Superior temporal gyrus (tissue), 1 donor: ENCODE results near the gene POTEM.
"Not testable (repeated sequence)": the region's sequence is repeated elsewhere in the genome, so short reads cannot be mapped to it uniquely, and the experiment has no call there.

Source experiments
- DNase-seq: peaks from one replicate; pipeline ENCODE4 v3.0.0-alpha.2; 2016; ENCODE audit errors: extremely low spot score

The POTEM gene

DNA sequence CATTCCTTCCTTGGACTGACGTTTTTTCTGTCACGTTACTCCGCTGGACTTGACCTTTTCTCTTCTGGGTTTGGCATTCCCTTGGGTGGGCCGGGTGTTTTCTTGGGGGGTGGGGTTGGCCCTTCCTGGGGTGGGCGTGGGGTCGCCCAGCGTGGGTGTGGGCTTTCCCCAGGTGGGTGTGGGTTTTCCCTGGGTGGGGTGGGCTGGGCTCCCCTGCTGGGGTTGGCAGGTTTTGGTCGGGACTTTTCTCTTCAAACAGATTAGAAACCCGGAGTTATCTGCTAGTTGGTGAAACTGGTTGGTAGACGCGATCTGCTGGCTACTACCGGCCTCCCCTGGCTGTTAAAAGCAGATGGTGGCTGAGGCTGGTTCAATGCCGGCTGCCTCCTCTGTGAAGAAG, at the start of gene POTEM:
Gene POTEM (plus strand): TSS at position 301 of the 400 bp plus-strand sequence. CDS start 52 bp downstream, at position 353.
- not testable (repeated sequence) for DNase-seq

GRCh38 chr14:18918345-18918744, 48.9 kb upstream of the POTEM start:
- not testable (repeated sequence) for DNase-seq

GRCh38 chr14:18920052-18920451, 47.2 kb upstream of the POTEM start:
- not testable (repeated sequence) for DNase-seq

DNA sequence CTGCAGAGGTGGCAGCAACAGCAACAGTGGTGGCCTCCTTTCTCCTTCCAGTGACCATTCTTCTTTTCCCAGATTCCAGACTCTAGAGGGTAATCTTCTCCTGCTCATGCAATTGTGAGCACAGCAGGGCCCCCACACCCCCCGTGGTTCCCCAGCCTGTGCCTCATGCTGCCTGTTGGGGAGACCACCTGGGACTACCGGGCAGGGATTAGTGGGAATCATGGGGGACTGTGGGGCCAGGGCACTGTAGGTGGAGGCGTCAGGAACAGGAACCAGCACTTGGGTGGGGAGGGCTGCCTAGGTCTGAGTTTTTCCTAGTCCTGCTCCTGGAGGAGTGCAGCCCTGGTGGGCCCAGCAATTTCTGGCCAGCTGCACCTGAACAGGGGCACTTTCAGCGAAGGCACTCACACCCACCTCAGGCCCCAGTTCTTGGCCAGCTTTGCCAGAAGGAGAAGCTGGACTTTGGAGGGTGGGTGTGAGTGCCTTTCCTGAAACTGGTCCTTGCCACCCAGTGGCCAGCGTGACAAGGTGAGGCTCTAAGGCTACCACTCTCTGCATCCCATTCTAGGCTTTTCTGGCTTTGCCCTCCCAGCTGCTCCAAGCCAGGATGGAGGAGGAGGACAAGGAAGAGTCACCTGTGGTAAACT, 46.1 kb upstream of the POTEM start:
- DNase-seq, result not testable (repeated sequence)

DNA sequence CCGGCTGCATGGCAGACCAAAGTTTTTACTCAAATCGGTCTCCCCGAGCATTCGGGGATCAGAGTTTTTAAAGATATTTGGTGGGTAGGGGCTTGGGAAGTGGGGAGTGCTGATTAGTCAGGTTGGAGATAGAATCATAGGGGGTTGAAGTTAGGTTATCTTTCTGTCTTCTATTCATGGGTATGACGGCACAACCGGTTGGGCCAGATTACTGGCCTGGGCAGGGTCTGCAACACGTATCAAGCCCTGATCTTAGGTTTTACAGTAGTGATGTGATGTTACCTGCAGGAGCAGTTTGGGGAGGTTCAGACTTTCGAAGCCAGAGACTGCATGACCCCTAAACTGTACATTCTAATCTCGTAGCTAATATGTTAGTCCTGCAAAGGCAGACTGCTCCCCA, 30.4 kb upstream of the POTEM start:
- DNase-seq, result not testable (repeated sequence)

DNA sequence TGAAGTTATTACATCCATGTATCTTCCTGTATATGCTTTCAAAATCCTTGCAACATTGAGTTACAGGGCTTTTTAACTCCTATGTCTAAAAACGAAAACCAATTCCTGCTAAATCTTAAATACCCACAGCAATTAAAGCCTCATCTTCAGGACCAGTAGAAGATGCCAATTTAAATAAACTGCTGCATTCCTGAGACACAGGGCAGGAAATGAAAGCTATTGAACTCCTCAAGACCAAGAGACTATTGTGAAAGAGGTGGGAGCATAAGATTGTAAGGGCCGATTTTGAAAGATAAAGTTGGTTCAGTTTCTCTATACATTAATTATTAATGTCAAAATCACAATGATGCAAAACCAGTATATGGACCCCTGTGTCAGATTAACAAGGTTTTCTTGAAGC, 28.5 kb upstream of the POTEM start:
- DNase-seq, result not testable (repeated sequence)

DNA sequence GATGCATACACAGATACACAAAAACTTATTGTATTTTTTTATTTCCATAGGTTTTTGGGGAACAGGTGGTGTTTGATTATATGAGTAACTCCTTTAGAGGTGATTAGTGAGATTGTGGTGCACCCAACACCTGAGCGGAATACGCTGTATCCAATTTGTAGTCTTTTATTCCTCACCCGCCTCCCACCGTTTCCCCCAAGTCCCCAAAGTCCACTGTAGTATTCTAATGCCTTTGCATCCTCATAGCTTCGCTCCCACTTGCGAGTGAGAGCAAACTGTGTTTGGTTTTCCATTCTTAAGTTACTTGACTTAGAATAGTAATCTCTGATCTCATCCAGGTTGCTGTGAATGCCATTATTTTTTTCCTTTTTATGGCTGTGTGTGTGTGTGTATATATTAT, 17.3 kb upstream of the POTEM start:
- DNase-seq, result not testable (repeated sequence)

- DNase-seq, result not testable (repeated sequence)
Observed at GRCh38 chr14:18953085-18953484, 14.1 kb upstream of the POTEM start.

DNA sequence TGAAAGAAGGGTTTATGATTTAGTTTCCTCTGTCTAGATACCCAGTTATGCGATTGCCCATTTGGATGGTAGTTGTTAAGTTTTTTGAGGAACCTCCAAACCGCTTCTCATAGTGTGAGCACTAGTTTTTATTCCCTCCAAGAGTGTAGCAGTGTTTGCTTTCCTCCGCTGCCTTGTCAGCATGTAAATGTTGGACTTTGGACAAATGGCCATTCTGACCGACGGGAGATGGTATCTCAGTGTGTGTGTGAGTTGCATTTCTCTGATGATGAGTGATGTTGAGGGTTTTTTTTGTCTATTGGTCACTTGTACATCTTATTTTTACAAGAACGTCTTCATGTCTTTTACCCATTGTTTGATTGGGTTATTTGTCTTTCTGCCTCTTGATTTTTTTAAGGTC, 11.4 kb upstream of the POTEM start:
- not testable (repeated sequence) for DNase-seq

DNA sequence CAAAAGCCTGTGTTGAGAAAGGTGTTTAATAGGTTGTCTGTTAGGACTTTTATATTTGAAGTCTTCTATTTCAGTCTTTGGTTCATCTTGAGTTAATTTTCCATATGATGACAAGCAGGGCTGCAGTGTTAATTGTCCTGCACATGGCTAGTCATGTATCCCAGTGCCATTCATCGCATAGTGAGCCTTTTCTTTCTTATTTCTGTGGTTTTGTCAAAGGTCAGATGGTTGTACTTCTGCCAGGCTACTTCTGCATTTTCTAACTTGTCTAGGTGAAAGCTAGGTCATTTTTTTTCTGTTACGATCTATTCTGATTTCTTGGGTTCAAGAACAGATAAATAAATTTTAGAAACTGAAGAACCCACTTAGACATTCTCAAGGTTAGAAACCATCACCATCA, 5.7 kb upstream of the POTEM start:
- not testable (repeated sequence) for DNase-seq

- DNase-seq, result not testable (repeated sequence)
Observed at GRCh38 chr14:18962143-18962542, 5.1 kb upstream of the POTEM start.

- DNase-seq, result not testable (repeated sequence)
Observed at GRCh38 chr14:18963276-18963675, 4.0 kb upstream of the POTEM start.

- not testable (repeated sequence) for DNase-seq
Observed at GRCh38 chr14:18964878-18965277, 2.4 kb upstream of the POTEM start.

DNA sequence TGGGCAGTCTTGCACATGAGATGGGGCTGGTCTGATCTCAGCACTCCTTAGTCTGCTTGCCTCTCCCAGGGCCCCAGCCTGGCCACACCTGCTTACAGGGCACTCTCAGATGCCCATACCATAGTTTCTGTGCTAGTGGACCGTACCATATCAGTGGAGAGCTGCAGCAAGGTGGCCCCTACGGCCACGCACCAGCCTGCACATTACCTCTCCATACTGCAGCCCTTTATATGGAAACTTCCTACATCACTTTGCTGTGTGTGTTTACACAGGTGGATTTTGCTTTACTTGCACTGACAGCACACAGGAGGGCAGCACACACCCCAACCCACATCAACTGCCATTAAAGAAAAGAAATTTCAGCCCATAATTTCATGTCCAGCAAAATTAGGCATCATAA, 35.3 kb downstream of the POTEM start:
- DNase-seq, result not testable (repeated sequence)

DNA sequence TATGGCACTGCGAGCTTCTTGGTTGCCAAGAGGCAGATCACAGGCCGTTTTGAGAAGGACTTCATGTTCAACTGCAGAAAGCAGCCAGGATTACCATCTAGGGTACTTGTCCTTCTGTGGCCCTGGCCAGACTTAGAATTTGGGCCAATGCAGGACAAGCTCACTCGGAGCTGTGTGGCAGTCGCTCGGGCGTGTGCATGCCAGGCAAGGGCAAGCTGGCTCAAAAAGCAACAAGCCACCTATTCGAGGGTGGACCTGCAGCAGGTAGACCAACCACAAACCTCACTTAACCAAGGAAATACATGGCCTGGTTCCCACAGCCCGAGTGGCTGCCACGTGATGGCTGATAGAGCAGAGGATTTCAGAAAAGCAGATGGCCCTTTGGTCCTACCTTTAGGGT, 39.3 kb downstream of the POTEM start:
- DNase-seq, result not testable (repeated sequence)

DNA sequence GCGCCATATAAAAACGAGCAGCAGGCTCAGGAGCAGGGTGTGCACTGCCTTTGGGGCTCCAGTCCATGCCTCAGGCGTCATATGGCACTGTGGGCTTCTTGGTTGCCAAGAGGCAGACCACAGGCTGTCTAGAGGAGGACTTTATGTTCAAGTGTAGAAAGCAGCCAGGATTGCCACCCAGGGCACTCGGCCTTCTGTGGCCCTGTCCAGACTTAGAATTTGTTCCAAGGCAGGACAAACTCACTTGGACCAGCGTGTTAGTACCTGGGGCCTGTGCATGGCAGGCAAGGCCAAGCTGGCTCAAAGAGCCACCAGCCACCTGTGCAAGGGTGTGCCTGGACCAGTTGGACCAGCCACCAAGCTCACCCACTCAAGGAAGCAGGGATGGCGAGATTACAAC, 40.4 kb downstream of the POTEM start:
- not testable (repeated sequence) for DNase-seq

DNA sequence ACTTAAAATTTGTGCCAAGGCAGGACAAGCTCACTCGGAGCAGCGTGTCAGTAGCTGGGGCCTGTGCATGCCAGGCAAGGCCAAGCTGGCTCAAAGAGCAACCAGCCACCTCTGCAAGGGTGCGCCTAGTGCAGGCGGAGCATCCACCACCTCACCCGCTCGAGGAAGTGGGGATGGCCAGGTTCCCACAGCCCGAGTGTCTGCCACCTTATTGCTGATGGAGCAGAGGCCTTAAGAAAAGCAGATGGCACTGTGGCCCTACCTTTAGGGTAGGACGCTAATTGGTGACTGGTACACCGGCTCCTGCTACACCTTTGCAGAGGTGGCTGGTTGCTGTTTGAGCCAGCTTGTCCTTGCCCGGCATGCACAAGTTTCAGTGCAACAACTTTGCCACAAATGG, 43.8 kb downstream of the POTEM start:
- DNase-seq, result not testable (repeated sequence)

DNA sequence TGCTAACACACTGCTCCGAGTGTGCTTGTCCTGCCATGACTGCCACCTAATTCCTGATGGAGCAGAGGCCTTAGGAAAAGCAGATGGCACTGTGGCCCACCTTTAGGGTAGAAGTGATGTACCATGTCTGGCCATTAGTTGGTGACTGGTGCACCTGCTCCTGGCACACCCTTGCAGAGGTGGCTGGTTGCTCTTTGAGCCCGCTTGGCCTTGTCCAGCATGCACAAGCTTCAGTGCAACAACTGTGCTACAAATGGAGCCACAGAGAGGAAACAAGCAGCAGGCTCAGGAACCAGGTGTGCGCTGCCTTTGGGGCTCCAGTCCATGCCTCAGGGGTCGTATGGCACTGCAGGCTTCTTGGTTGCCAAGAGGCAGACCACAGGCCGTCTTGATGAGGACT, 44.5 kb downstream of the POTEM start:
- DNase-seq, result not testable (repeated sequence)

DNA sequence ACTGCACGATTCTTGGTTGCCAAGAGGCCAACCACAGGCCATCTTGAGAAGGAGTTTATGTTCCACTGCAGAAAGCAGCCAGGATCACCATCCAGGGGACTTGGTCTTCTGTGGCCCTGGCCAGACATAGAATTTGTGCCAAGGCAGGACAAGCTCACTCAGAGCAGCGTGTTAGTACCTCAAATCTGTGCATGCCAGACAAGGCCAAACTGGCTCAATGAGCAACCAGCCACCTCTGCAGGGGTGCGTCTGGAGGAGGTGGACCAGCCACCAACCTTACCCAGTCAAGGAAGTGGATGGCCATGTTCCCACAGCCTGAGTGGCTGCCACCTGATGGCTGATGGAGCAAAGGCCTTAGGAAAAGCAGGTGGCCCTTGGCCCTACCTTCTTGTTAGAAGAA, 48.0 kb downstream of the POTEM start:
- DNase-seq, result not testable (repeated sequence)

DNA sequence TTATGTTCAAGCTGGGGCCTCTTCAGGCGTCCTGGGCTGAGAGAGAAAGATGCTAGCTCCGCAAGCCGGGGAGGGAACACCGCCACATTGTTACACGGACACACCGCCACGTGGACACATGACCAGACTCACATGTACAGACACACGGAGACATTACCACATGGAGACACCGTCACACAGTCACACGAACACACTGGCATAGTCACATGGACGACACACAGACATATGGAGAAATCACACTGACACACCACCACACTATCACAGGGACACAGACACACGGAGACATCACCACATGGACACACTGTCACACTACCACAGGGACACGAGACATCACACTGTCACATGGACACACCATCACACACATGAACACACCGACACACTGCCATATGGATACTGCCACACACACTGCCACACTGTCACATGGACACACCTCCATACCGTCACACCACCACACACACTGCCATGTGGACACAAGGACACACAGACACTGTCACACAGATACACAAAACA, 57.9 kb downstream of the POTEM start:
- DNase-seq, result not testable (repeated sequence)

DNA sequence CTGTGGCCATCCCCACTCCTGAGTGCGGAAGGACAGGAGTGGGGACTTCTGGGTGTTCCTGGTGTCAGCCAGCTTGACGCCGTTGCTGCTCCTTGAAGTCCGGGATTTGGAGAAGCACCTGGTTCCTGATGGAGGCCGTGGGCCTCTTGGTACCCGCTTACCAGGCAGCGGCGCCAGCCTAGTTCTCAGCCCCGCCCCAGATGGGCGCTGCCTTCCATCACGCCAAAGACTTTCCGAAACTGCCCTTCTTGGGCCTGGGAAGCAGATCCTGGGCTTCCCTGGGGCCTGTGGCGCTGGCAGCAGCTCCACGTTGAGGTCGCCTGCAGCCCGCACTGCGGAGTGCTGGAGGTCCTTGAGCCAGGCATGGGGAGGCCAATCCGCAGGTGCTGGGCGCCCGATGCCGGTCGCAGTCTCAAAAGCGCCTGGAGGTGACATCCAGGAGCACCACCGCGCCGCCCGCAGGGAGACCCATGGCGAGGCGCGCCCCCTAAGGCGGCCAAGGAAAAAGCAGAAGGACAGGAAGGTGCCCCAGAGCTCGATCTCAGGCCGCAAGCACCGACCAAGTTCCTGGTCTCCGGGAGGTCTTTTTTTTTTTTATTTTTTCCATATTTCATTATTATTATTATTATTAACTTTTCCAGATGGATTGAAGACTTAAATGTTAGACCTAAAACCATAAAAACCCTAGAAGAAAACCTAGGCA, 59.6 kb downstream of the POTEM start:
- DNase-seq, result not testable (repeated sequence)

DNA sequence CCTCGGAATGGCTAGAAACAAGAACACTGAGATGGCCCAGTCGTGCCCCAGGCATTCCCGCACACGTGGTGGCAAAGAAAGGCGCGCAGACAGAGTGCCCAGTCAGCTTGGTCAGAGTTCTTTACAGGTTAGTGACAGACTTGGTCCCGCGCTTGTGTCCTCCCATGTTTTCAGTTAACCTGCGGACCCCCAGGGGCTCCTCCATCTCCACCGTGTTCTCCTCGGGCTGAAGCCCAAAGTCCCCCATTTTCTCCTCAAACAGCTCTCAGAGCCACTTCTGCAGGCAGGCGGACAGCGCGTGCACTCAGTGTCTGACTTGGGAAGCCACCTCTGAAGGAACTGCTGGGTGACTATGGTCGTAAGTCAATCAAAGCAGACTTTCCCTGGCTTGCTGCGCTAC, 60.7 kb downstream of the POTEM start:
- not testable (repeated sequence) for DNase-seq

DNA sequence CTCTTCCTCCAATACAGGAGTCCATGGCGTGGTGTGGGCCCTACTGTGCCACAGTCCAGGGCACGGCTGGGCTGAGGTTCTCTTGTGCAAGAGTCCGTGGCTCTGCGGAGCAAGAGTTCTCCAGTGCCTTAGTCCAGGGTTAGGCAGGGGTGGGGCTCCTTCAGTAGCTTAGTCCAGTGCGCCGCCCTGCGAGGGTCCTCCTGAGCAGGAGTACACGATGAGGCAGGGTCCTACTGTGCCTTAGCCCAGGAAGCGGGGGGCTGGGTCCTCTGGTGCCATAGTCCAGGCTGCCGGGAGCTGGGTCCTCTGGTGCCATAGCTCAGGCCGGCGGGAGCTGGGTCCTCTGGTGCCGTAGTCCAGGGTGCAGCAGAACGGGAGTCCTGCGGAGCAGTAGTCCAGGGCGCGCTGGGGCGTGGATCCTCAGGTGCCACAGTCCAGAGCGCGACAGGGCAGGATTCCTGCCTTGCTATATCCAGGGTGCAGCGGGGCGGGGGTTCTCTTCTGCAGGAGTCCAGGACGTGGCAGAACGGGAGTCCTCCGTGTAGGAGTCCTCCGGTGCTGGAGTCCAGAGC, 69.7 kb downstream of the POTEM start:
- DNase-seq, result not testable (repeated sequence)
